HCT116 (cell line): Measurements from ENCODE around the gene TSPAN31. TPM values are rescaled to one million over a fixed set of nuclear protein-coding genes. Genes with fewer than 3 reads are reported as not detected.
A peak's percentile ranks its signal among the peaks of the same experiment; 100 is the strongest.

ENCODE experiments used
- ATAC-seq: fragments of 200-7000 bp; cut with Tn5 transposase; 2 replicates; pipeline ENCODE4 v1.9.1; 2020; ENCODE audit warnings: mild to moderate bottlenecking, moderate library complexity
- BruUV-seq: library from RNA; stranded (reverse); fragments of 400-500 nt; replicated peaks from 2 replicates; lab custom pipeline; 2021; lab: Mats Ljungman, UMichigan
- CTCF ChIA-PET: fragments of 300-600 bp; sonication (Branson Sonifier 250); formaldehyde crosslinking; loops from one replicate; lab custom pipeline; 2021; ENCODE audit warnings: antibody characterized with exemption; lab: Charles Lee
- POLR2A ChIA-PET: fragments of 300-600, 350-600 bp; sonication (Branson Sonifier 250); formaldehyde crosslinking; loops from one replicate; lab custom pipeline; 2021; ENCODE audit warnings: antibody characterized with exemption; lab: Charles Lee
- RAD21 ChIA-PET, 2 experiments: fragments of 300-600 bp; sonication (Branson Sonifier 250); formaldehyde crosslinking; loops; one replicate each; lab custom pipeline; 2023; ENCODE audit warnings: low total read pairs in 2 of 2; ENCODE audit not compliant: uncharacterized antibody in 2 of 2, unreplicated experiment in 2 of 2, low non-redundant PET in 1 of 2; lab: Charles Lee
- DNase-seq: peaks from one replicate; pipeline ENCODE4 v3.0.0-alpha.2; 2010; ENCODE audit warnings: low read depth, low spot score
- H2AFZ ChIP-seq: fragments of 200-600 bp; shearing (Covaris generic), sonication (generic); 2 replicates; pipeline ENCODE4 v1.6.1; 2017; ENCODE audit warnings: low read depth, mixed run types, mixed read lengths, antibody characterized with exemption, low read length; ENCODE audit not compliant: poor library complexity, severe bottlenecking
- H3K27ac ChIP-seq: 2 replicates; pipeline ENCODE4 v1.5.1; 2012; ENCODE audit warnings: low read depth, low read length
- H3K27me3 ChIP-seq: fragments of 200-600 bp; sonication (generic); 2 replicates; pipeline ENCODE4 v1.6.1; 2016; ENCODE audit warnings: mixed run types, low read length, mixed read lengths; ENCODE audit not compliant: insufficient read depth
- H3K36me3 ChIP-seq, 2 experiments: fragments of 200-500 bp in 1 of 2; fragments of 200-600 bp in 1 of 2; sonication (Bioruptor generic) in 1 of 2; sonication (generic) in 1 of 2; 2 replicates each; pipeline versions ENCODE4 v1.5.1 to v1.6.1; 2014 to 2016; ENCODE audit warnings: low read length in 2 of 2, inconsistent platforms in 1 of 2, mixed read lengths in 1 of 2, mixed run types in 1 of 2; ENCODE audit not compliant: insufficient read depth in 2 of 2, control insufficient read depth in 1 of 2
- H3K4me1 ChIP-seq, 2 experiments: fragments of 200-600 bp in 1 of 2; sonication (generic) in 1 of 2; 2 replicates each; pipeline versions ENCODE4 v1.5.1 to v1.6.1; 2012 to 2017; ENCODE audit warnings: low read length in 2 of 2, inconsistent platforms in 1 of 2, mild to moderate bottlenecking in 1 of 2, mixed read lengths in 1 of 2, mixed run types in 1 of 2, moderate library complexity in 1 of 2; ENCODE audit not compliant: insufficient read depth in 2 of 2, control insufficient read depth in 1 of 2
- H3K4me2 ChIP-seq: fragments of 200-600 bp; sonication (generic); 2 replicates; pipeline ENCODE4 v1.6.1; 2017; ENCODE audit warnings: mixed run types, low read length, mixed read lengths
- H3K4me3 ChIP-seq, 2 experiments: fragments of 200-600 bp in 1 of 2; sonication (generic) in 1 of 2; replicated peaks in 1 of 2; 2 replicates each; pipeline ENCODE4 v1.5.1; 2011 to 2016; ENCODE audit warnings: low read length in 2 of 2, control low read depth in 1 of 2, low read depth in 1 of 2, mild to moderate bottlenecking in 1 of 2, mixed read lengths in 1 of 2, mixed run types in 1 of 2
- H3K79me2 ChIP-seq: fragments of 200-600 bp; sonication (generic); 2 replicates; pipeline ENCODE4 v1.6.1; 2017; ENCODE audit warnings: mild to moderate bottlenecking, mixed run types, low read length, moderate library complexity, mixed read lengths; ENCODE audit not compliant: insufficient read depth
- H3K9ac ChIP-seq: fragments of 200-600 bp; sonication (generic); 2 replicates; pipeline ENCODE4 v1.6.1; 2016; ENCODE audit warnings: low read length, mixed read lengths
- H3K9me2 ChIP-seq: fragments of 200-600 bp; sonication (generic), shearing (Covaris generic); 2 replicates; pipeline ENCODE4 v1.6.1; 2017; ENCODE audit warnings: mixed run types, mild to moderate bottlenecking, moderate library complexity; ENCODE audit not compliant: insufficient read depth
- H3K9me3 ChIP-seq, 2 experiments: fragments of 200-500 bp in 1 of 2; fragments of 200-600 bp in 1 of 2; sonication (Bioruptor generic) in 1 of 2; sonication (generic) in 1 of 2; 2 replicates each; pipeline ENCODE4 v1.6.1; 2014 to 2017; ENCODE audit warnings: low read length in 2 of 2, mixed read lengths in 2 of 2, inconsistent platforms in 1 of 2, low read depth in 1 of 2, mild to moderate bottlenecking in 1 of 2, mixed run types in 1 of 2, moderate library complexity in 1 of 2; ENCODE audit not compliant: control insufficient read depth in 1 of 2, insufficient read depth in 1 of 2
- H4K20me1 ChIP-seq: fragments of 200-600 bp; sonication (generic), shearing (Covaris generic); 2 replicates; pipeline ENCODE4 v1.6.1; 2017; ENCODE audit warnings: mixed run types, mild to moderate bottlenecking, moderate library complexity; ENCODE audit not compliant: insufficient read depth
- CEBPB ChIP-seq: IDR thresholded peaks from 2 replicates; pipeline ENCODE4 v1.6.1; 2012; ENCODE audit warnings: low read depth
- CTCF ChIP-seq, 3 experiments: fragments of 200-600 bp in 1 of 3; sonication (generic) in 1 of 3; IDR thresholded peaks in 2 of 3; conservative IDR thresholded peaks in 1 of 3; 2 replicates each; pipeline ENCODE4 v1.5.1; 2012 to 2017; ENCODE audit warnings: low read depth in 2 of 3, low read length in 2 of 3, antibody characterized with exemption in 1 of 3, borderline replicate concordance in 1 of 3, control low read depth in 1 of 3, mild to moderate bottlenecking in 1 of 3, mixed read lengths in 1 of 3, mixed run types in 1 of 3, moderate library complexity in 1 of 3; ENCODE audit not compliant: insufficient read depth in 1 of 3
- EGR1 ChIP-seq: IDR thresholded peaks from 2 replicates; pipeline ENCODE4 v1.6.1; 2012; ENCODE audit warnings: low read depth
- ELF1 ChIP-seq: IDR thresholded peaks from 2 replicates; pipeline ENCODE4 v1.6.1; 2012; ENCODE audit warnings: low read depth, borderline replicate concordance
- EZH2 ChIP-seq: fragments of 200-600 bp; sonication (generic); IDR thresholded peaks from 2 replicates; pipeline ENCODE4 v1.6.1; 2017; ENCODE audit warnings: antibody characterized with exemption, mixed run types
- EZH2phosphoT487 ChIP-seq: fragments of 200-600 bp; IDR thresholded peaks from 2 replicates; pipeline ENCODE4 v1.6.1; 2018; ENCODE audit warnings: antibody characterized with exemption, borderline replicate concordance
- FOSL1 ChIP-seq: IDR thresholded peaks from 2 replicates; pipeline ENCODE4 v1.6.1; 2012; ENCODE audit warnings: low read depth
- JUND ChIP-seq: IDR thresholded peaks from 2 replicates; pipeline ENCODE4 v1.6.1; 2012
- MAX ChIP-seq: IDR thresholded peaks from 2 replicates; pipeline ENCODE4 v1.6.1; 2012
- RAD21 ChIP-seq: IDR thresholded peaks from 2 replicates; pipeline ENCODE4 v1.6.1; 2012; ENCODE audit warnings: low read depth, mild to moderate bottlenecking
- REST ChIP-seq: IDR thresholded peaks from 2 replicates; pipeline ENCODE4 v1.6.1; 2012; ENCODE audit warnings: low read depth
- SRF ChIP-seq: IDR thresholded peaks from 2 replicates; pipeline ENCODE4 v1.6.1; 2012; ENCODE audit warnings: low read depth
- TCF7L2 ChIP-seq: IDR thresholded peaks from 2 replicates; pipeline ENCODE4 v1.7.0; 2011; ENCODE audit warnings: borderline replicate concordance, inconsistent platforms; ENCODE audit not compliant: insufficient read depth, insufficient read length; ENCODE audit errors: extremely low read depth
- YY1 ChIP-seq: IDR thresholded peaks from 2 replicates; pipeline ENCODE4 v1.6.1; 2011; ENCODE audit warnings: low read length, low read depth, moderate library complexity, mild to moderate bottlenecking; ENCODE audit not compliant: insufficient replicate concordance; ENCODE audit errors: extremely low read depth
- intact Hi-C: fragments of 100-400 bp; cut with micrococcal nuclease; formaldehyde crosslinking; loops from 2 replicates; pipeline ENCODE4 v1.10.0; 2022
- total RNA-seq: library from RNA; stranded (reverse); gene quantifications from one replicate; pipeline ENCODE4 v1.2.1, GENCODE V29; 2021; ENCODE audit not compliant: unreplicated experiment

Gene TSPAN31
- total RNA-seq, 1 experiment from 2014 or later: 14.9 TPM

- Histone ChIP-seq H3K36me3 (peaks cover 18 to 27% of the 10 kb centered on the region in 2 experiments; a peak in 3 of 4 replicates), H4K20me1 (no peaks in the 10 kb centered on the region), H3K27ac (peak overlapping the region; percentile 76; the same call in 1 of the 2 replicates), H3K4me1 (peaks cover 10 to 40% of the 10 kb centered on the region in 2 experiments; a peak in 3 of 4 replicates), H3K4me3 (peak overlapping the region; percentile 69 to 76), H3K79me2 (peaks cover 21% of the 10 kb centered on the region), H3K9me2 (no peaks in the 10 kb centered on the region), H3K27me3 (no peaks in the 10 kb centered on the region), H3K9ac (peak overlapping the region; percentile 90; the same call in 1 of the 2 replicates), H3K9me3 (no peaks in the 10 kb centered on the region), H3K4me2 (peak overlapping the region; percentile 91), H2AFZ (no peak overlapping the region)
- DNase-seq: no peak
- RAD21 ChIA-PET: no interaction called here
- intact Hi-C loops: no loop called here
- CTCF ChIA-PET: no interaction called here
- POLR2A ChIA-PET: no interaction called here
- TF ChIP-seq YY1 (no peak), CEBPB (no peak)
- BruUV-seq: TSS peak; percentile 59
- ATAC-seq: no peak
These were observed 1.2 kb downstream of the TSPAN31 start for GRCh38 chr12:57746025-57746424.

GRCh38 chr12:57749061-57749460 lies 4.2 kb downstream of the TSPAN31 start:
- intact Hi-C loops: no loop called here
- Histone ChIP-seq H3K9me3 (no peaks in the 10 kb centered on the region), H3K4me3 (no peak overlapping the region), H4K20me1 (no peaks in the 10 kb centered on the region), H3K79me2 (peaks cover 33% of the 10 kb centered on the region), H3K27me3 (no peaks in the 10 kb centered on the region), H3K27ac (no peak overlapping the region), H3K9ac (no peak overlapping the region), H3K36me3 (peaks cover 18 to 29% of the 10 kb centered on the region in 2 experiments; a peak in 3 of 4 replicates), H3K4me1 (peaks cover 13 to 39% of the 10 kb centered on the region in 2 experiments), H3K9me2 (no peaks in the 10 kb centered on the region), H2AFZ (no peak overlapping the region), H3K4me2 (no peak overlapping the region)
- POLR2A ChIA-PET: no interaction called here
- ATAC-seq (no peak), DNase-seq (no peak)
- RAD21 ChIA-PET: no interaction called here
- CTCF ChIA-PET: no interaction called here
- BruUV-seq: no TSS peak
- no peak for TF ChIP-seq TCF7L2
- no peak for TF ChIP-seq YY1
- TF ChIP-seq JUND: no peak
- TF ChIP-seq EZH2: no peak
- TF ChIP-seq FOSL1: no peak
- no peak for TF ChIP-seq RAD21
- TF ChIP-seq ELF1: no peak
- no peak for TF ChIP-seq EZH2phosphoT487
- no peak for TF ChIP-seq EGR1
- no peak for TF ChIP-seq SRF
- no peak for TF ChIP-seq MAX
- TF ChIP-seq CTCF (IDR thresholded peaks at IDR 0.05 in 2 of 3, conservative IDR thresholded peaks at IDR 0.05 in 1 of 3; ENCODE audit: borderline replicate concordance in 1 of 3, insufficient read depth in 1 of 3, low read depth in 2 of 3, low read length in 2 of 3): no peak
- no peak for TF ChIP-seq REST
